Measurements from ENCODE around the gene KDM5B. TPM values are rescaled to one million over a fixed set of nuclear protein-coding genes. Genes with fewer than 3 reads are reported as not detected.

The KDM5B gene
- total RNA-seq, 1 donor from 2014 or later = 126 TPM

DNA sequence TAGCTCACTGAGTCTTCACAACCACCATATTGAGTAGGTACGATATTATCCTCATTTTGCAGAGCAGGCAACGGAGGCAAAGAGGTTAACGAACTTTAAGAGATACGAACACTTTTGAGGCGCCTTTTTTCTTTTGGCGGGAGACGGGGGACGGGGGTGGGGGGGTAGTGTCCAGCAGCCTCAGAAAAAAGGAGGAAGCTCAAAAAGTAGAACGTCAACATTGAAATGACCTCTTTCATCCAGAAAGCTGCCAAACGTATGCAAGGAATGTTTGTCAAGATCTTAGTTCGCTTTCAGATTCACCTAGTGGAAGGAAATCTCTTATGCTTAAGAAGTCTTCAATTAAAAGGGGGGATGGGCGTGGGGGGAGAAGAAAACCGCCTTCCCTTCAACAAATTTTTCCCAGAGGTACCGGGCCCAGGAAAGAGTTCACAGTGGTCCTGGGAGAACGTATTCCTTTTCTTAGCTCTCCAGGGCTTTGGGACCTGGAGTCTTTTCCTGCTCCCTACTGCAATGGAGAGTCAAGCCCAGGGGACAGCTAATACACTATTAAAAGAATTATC lies 1.5 kb upstream of the KDM5B start:
- Mint-ChIP-seq H3K27ac (ENCODE audit: unreplicated experiment) (peak overlapping the region; percentile 96), H3K36me3 (ENCODE audit: low read depth) (no peaks in the 10 kb centered on the region), H3K9me3 (ENCODE audit: low read depth) (no peaks in the 10 kb centered on the region), H3K4me3 (ENCODE audit: unreplicated experiment) (peak overlapping the region; percentile 92), H3K27me3 (ENCODE audit: low read depth) (no peaks in the 10 kb centered on the region), H3K4me1 (ENCODE audit: low read depth) (peaks cover 49% of the 10 kb centered on the region)
- DNase-seq (ENCODE audit: low spot score) = no peak
- TF ChIP-seq, protein P1, sequence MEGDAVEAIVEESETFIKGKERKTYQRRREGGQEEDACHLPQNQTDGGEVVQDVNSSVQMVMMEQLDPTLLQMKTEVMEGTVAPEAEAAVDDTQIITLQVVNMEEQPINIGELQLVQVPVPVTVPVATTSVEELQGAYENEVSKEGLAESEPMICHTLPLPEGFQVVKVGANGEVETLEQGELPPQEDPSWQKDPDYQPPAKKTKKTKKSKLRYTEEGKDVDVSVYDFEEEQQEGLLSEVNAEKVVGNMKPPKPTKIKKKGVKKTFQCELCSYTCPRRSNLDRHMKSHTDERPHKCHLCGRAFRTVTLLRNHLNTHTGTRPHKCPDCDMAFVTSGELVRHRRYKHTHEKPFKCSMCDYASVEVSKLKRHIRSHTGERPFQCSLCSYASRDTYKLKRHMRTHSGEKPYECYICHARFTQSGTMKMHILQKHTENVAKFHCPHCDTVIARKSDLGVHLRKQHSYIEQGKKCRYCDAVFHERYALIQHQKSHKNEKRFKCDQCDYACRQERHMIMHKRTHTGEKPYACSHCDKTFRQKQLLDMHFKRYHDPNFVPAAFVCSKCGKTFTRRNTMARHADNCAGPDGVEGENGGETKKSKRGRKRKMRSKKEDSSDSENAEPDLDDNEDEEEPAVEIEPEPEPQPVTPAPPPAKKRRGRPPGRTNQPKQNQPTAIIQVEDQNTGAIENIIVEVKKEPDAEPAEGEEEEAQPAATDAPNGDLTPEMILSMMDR (IDR thresholded peaks at IDR 0.05) = no peak

DNA sequence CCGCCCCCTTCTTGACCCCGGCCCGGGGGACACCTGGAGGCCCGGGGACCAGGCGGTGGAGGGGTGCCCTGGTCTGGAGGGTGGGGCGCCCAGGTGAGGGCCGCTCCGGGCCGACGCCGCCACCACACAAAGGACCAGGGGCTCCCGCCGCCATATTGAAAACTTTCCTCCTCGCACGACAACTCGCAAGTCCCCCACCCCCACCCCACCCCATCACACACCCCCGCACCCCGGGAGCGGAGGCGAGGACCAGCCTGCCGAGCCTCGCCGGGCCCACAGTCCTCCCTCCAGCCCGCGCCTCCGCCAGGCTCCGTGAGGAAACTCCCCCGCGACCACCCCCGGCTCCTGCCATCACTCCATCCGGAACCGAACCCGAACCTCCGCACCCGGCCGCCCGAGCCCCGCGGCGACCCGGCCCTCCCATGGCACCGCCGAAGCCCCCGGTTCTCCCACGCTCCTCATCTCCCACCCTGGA lies 733 bp downstream of the KDM5B start:
- H3K4me3 Mint-ChIP-seq (ENCODE audit: unreplicated experiment) = peak overlapping the region; percentile 80
- H3K4me1 Mint-ChIP-seq (ENCODE audit: low read depth) = peaks cover 70% of the 10 kb centered on the region
- no peak for DNase-seq (ENCODE audit: low spot score)
- TF ChIP-seq, protein P1 (IDR thresholded peaks at IDR 0.05) = no peak
- H3K9me3 Mint-ChIP-seq (ENCODE audit: low read depth) = no peaks in the 10 kb centered on the region
- peak overlapping the region; percentile 84 for H3K27ac Mint-ChIP-seq (ENCODE audit: unreplicated experiment)
- no peaks in the 10 kb centered on the region for H3K27me3 Mint-ChIP-seq (ENCODE audit: low read depth)
- no peaks in the 10 kb centered on the region for H3K36me3 Mint-ChIP-seq (ENCODE audit: low read depth)

- Mint-ChIP-seq H3K27me3 (ENCODE audit: low read depth) (no peaks in the 10 kb centered on the region), H3K4me3 (ENCODE audit: unreplicated experiment) (peak overlapping the region; percentile 80), H3K36me3 (ENCODE audit: low read depth) (no peaks in the 10 kb centered on the region), H3K4me1 (ENCODE audit: low read depth) (peaks cover 66% of the 10 kb centered on the region), H3K9me3 (ENCODE audit: low read depth) (no peaks in the 10 kb centered on the region), H3K27ac (ENCODE audit: unreplicated experiment) (peak overlapping the region; percentile 87)
- DNase-seq (ENCODE audit: low spot score) = no peak
- TF ChIP-seq, protein P1 (IDR thresholded peaks at IDR 0.05) = no peak
Measured at GRCh38 chr1:202806845-202807450, 1.3 kb downstream of the KDM5B start.

- H3K9me3 Mint-ChIP-seq (ENCODE audit: low read depth) = no peaks in the 10 kb centered on the region
- H3K27me3 Mint-ChIP-seq (ENCODE audit: low read depth) = no peaks in the 10 kb centered on the region
- peak overlapping the region; percentile 87 for H3K27ac Mint-ChIP-seq (ENCODE audit: unreplicated experiment)
- TF ChIP-seq, protein P1 (IDR thresholded peaks at IDR 0.05) = no peak
- peak overlapping the region; percentile 80 for H3K4me3 Mint-ChIP-seq (ENCODE audit: unreplicated experiment)
- H3K36me3 Mint-ChIP-seq (ENCODE audit: low read depth) = no peaks in the 10 kb centered on the region
- H3K4me1 Mint-ChIP-seq (ENCODE audit: low read depth) = peaks cover 67% of the 10 kb centered on the region
- no peak for DNase-seq (ENCODE audit: low spot score)
Measured at GRCh38 chr1:202805886-202806844, 2.1 kb downstream of the KDM5B start.

- no peak for DNase-seq (ENCODE audit: low spot score)
Measured at GRCh38 chr1:202804126-202804525, 4.1 kb downstream of the KDM5B start.

More at GRCh38 chr1:202804126-202804525, 4.1 kb downstream of the KDM5B start:
- peaks cover 1% of the 10 kb centered on the region for H3K36me3 Mint-ChIP-seq (ENCODE audit: low read depth)
- no peak overlapping the region for H3K4me3 Mint-ChIP-seq (ENCODE audit: unreplicated experiment)
- TF ChIP-seq, protein P1 (IDR thresholded peaks at IDR 0.05) = no peak
- H3K27ac Mint-ChIP-seq (ENCODE audit: unreplicated experiment) = peak overlapping the region; percentile 75
- no peaks in the 10 kb centered on the region for H3K9me3 Mint-ChIP-seq (ENCODE audit: low read depth)
- H3K27me3 Mint-ChIP-seq (ENCODE audit: low read depth) = no peaks in the 10 kb centered on the region
- peaks cover 62% of the 10 kb centered on the region for H3K4me1 Mint-ChIP-seq (ENCODE audit: low read depth)

Data from chondrocyte (in vitro differentiated cells).